Glomerular visceral epithelial cell (primary cell): Measurements from ENCODE around the gene BCO2.

Experiments
- DNase-seq: peaks from one replicate; pipeline ENCODE4 v3.0.0-alpha.2; 2016; ENCODE audit errors: extremely low spot score

BCO2 gene

DNA sequence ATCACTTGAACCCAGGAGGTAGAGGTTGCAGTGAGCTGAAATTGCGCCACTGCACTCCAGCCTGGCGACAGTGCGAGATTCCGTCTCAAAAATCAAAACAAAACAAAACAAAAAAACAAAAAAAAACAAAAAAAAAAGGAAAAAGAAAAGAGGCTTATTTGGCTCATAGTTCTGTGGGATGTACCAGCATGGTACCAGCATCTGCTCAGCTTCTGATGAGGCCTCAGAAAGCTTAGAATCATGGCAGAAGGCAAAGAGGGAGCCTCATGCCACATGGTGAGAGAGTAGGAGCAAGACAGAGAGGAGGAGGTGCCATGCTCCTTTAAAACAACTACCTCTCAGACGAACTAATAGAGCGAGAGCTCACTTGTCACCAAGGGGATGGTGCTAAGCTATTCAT, 40.3 kb downstream of the BCO2 start:
- DNase-seq, result no peak

DNA sequence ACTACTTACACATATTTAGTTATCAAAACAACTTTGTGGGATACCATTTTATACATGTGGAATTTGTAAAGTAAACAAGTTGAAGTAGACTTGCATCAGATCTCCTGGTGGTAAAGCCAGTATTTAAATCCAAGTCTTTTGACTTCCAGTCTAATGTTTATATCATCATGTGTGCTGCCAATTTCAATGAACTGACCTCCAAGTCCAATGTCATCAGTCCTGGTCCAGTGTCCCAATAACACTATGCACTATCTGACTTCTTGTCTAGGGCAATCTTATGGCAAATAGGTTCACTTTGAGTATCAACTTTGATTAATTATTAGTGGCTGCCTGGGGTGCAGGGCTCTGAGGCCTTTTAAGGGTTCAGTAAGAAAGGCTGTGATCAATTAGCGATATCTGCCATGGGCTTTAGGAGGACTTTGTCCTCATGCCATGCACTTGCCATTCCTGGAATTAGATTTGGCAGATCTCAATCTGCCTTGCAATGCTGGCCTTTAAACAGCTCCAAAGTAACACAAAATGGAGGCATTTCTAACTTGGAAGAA, 41.3 kb downstream of the BCO2 start:
- no peak for DNase-seq

DNA sequence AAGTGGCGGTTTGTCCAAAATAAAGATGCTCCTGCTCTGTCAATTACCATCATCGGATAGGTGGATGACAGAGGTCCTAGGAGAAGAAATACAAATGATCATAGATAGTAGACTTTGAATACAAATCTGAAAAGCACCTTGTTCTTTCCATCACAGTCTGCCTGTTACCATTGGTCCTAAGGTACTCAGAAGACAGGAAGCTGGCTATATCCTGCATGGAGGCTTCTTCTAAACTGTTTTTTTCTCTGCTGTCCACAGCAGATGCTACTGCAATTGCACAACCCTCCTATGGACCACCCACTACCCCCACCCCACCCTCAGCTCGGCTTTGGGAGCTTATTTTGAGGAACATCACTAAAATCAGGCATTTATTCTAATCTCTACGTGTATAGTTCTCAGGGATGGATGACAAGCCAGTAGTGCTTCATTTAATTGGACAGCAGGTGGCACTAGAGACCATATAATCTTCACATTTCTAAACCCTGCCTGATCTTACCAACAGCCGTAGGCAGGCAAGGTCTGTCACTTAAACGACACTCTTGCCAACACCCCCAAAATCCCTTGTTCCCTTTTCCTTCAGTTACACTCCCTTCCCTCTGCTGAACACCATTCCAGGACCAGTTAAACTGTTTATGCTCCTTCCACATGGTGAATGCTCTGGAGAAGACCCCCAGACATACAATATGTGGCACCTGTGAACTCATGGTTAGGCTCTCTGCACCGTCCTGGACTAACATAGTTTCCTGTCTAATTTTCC, 44.3 kb downstream of the BCO2 start:
- peak; percentile 69 for DNase-seq

DNA sequence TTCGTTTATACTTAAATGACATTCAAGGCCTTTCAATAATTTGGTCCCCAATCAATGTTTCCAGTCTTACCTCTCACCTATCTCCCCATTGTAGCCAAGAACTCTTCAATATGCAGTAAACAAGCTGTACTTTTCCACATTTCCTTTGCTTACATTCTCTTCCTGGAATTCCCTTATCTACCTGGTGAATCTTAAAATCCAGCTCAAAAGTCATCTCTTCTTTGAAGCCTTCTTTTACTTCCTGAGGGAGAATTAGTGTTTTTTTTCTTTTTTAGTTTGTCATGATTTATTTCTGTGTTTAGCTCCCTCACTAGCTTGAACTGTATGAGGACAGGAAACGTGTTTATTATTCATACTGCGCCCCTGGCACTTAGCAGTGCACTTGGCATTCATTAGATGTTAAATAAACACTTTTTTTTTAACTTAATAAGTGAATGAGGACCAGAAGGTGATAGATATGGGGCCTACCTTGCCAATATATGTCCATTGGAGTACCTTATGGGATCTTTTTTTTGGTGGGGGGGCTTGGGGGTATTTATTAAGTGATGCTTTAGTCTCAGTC, 46.0 kb downstream of the BCO2 start:
- no peak for DNase-seq

DNA sequence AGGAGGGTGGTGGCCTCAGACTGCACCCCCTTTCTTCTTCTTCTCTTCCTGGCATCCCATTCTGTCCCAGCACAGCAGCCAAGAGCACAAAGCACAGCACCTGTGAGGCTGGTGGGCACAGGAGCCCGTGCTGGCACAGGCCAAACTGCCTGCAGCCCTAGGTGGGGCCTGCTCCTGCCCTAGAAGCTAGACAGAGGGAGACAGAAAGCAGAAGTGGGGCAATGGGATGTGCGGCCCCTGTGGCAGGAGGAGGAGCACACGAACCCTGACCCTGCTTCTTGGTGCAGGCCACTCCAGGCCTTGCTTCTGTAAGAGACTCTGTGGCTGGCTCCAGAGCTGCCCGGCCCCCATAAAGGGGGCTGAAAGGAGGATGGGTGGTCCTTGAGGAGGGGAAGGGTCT, 47.0 kb downstream of the BCO2 start:
- no peak for DNase-seq

DNA sequence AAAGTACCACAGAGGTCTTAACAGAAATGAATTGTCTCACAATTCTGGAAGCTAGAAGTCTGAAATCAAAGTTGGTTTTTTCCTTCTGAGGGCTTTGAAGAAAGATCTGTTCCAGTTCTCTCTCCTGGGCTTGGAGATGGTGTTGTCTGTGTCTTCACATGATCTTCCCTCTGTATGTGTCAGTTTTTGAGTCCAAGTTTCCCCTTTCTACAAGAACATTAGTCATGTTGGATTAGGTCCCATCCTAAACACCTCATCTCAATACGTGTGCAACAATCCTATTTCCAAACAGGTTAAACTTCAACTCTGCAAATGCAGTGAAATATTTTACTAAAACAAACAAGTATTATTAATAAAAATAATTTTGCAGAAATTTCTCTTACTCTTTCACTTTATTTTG, 47.8 kb downstream of the BCO2 start:
- no peak for DNase-seq

DNA sequence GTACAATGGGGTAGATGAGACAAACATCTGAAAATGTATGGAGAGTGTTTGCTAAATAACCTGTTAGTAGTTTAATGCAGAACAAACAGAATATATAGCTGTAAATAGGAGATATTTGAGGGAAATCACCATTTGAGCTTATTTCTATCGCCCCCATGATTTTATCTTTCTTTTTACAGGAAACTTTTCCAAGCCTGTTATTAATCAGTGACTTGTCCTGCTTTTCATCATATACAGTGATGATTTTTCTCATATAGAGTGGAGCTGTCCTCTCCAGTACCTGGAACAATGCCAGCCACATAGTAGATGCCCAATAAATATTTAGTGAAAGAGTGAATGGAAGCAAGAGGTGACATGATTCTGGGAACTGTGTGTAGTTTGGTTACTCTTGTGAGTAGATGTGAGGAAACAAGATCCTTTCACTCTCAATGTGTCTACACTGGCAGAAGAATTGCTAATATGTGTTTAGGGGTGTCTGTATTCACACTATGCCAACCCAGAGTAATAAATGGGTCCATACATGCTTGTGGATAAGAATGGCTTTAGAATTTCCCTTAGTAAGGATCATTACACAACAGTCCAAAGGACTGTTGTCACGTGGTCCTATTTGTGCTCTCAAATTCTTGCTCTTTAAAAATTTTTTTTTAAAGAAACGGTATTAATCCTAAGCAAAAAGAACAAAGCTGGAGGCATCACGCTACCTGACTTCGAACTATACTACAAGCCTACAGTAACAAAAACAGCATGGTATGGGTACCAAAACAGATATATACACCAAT, 48.6 kb downstream of the BCO2 start:
- DNase-seq, result no peak

DNA sequence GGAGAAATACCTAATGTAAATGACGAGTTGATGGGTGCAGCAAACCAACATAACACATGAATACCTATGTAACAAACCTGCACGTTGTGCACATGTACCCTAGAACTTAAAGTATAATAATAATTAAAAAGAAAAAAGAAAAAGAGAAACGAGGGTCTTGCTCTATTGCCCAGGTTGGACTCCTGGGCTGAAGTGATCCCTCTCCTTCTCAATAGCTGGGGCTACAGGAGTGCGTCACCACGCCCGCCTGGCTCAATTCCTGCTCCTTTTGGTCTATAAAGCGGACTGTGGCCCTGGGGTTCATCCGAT, 50.4 kb downstream of the BCO2 start:
- DNase-seq, result no peak

DNA sequence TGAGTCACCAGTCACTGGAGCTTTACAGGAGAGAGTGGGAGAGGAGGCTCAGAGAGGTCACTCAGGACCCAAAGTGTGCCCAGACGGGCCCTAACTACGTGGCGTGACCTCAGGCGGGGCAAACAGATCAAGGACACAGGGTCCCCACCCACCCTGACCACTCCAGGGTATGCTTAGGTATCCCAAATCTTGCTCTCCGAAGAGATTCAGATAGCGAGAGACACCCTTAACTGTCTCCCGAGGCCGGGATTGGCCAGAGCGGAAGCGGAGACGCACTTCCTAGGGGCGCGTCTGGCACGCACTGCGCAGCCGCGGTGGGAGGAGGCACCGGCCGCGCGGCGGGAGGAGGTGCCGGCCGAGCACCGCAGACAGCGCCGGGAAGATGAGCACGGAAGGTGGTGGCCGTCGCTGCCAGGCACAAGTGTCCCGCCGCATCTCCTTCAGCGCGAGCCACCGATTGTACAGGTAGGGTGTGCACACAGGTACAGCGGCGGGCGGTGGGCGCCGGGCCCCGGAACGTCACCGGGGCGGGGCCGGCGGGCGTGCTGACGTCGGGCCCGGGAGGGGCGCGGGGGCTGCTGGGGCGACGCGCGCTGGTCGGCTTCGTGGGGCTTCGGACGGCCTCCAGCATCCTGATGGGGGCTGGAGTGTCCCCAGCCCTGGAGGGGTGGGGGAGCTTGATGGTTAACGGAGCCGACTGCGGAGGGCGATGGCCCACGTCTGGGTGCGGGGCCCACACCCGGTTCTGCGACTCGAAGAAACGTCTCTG, 50.9 kb downstream of the BCO2 start, which contains the start of gene PTS:
PTS (plus strand) TSS at position 367 of the 769 bp plus-strand sequence; CDS start at position 383, 16 bp downstream.
- peak; percentile 82 for DNase-seq

DNA sequence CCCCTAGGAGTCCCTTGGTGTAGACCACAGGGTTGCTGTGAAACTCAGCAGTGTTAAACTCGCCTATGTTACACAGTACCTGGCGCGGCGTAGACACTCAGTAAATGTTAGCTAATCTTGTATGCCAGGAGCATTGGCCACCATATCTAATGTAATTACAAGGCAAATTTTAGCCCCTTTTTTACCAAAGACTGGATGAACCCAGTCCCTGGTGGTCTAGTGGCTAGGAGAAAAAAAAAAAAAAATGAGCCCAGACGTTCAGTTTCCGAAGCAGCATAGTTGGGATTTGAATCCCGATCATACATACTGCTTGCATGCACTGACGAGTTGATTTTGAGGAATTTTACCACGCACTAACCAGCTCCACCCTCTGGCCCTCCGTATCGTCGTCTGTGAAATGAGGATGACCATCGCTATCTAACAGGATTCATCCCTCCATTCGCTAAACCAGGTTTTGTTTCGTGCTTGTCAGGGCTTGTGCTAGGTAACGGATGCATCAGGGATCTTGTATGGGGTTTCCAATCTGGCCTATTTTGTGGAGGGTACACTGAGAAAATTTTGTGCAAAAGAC, 51.6 kb downstream of the BCO2 start:
- DNase-seq, result no peak

DNA sequence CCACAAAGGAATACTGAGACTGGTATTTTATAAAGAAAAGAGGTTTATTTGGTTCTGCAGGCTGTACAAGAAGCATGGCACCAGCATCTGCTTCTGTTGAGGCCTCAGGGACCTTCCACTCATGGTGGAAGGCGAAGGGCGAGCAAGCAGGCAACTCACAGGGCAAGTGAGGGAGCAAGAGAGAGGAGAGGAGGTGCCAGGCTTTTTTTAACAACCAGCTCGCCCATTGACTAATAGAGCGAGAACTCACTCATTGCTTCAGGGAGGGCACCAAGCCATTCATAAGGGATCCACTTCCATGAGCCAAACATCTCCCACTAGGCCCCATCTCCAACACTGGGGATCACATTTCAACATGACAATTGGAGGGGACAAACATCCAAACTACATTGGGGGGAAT, 52.2 kb downstream of the BCO2 start:
- no peak for DNase-seq

DNA sequence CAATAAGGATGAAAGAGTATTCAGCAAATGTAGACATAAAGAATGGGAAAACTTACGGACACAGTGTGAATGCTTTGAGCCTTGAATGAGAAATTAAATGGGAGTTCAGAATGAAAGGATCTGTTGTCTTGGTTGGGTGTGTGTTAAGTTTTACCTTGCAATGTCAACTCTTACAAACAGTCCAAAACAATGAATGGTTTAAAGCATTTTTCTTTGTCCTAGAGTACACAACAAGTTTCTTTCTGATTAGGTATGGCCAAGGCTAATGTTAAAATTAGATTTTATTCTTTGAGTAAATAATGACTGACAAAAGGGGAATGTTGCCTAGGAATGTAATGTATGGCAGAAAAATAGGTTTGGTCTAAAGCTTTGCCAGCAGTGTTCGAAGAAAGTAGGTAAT, 53.4 kb downstream of the BCO2 start:
- no peak for DNase-seq

DNA sequence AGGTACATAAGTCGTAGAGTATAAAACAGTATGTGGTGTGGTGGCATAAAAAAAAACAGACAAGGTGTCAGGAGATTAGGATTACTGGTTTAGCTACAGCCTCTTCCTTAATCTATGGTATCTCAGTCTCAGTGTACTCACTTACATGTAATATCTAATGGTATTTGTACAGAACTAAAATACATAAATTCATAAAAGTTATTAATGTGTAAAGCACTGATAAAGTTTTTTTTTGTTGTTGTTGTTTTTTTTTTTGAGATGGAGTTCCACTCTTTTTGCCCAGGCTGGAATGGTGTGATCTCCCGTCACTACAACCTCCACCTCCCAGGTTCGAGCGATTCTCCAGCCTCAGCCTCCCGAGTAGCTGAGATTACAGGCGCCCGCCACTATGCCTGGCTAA, 53.8 kb downstream of the BCO2 start:
- no peak for DNase-seq

DNA sequence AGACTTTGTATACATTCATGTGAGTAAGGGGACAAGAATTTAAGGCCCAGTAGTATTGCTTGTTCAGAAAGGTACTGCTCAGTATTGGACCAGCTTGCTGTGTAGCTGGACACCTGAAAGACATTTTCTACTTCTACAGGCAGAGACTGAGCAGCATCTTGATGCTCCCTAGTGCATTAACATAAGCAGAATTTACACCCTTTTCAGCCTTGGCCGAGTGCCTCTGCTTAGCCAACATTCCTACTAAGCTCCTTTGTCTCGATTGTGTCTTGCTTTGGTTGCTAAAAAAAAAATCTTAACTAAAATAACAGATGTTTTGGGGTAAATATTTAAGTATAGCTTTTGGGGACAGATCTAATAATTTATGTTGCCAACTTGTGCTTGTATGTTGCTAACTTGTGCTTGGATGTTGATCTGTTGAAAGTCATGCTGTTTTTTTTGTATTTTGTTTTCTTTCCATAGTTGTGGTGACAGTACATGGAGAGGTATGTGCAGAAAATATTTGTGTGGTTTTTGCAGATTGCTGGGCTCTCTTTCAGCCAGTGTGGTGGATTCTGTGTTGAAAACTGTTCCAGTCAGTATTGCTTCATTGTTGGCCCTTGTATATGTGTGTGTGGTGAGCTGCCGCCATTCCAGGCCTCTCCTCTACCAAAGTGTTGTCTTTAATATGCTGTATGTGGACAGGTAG, 54.6 kb downstream of the BCO2 start:
- no peak for DNase-seq

DNA sequence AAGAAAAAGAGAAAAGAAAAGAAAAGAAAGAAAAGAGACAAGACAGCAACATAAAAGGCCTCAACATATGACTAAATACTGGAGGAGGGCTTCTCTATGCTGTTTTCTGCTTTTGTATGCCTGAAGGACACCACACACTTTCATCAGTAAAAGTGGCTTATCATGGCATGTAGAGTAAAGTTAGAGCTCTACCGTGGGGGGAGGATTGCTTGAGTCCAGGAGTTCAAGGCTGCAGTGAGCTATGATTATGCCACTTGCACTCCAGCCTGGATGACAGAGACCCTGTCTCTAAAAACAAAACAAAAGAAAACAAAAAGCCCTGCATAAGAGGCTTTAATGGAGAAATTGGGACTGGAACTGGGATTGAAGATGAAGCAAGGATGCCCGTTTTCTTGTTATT, 56.6 kb downstream of the BCO2 start:
- DNase-seq, result no peak

DNA sequence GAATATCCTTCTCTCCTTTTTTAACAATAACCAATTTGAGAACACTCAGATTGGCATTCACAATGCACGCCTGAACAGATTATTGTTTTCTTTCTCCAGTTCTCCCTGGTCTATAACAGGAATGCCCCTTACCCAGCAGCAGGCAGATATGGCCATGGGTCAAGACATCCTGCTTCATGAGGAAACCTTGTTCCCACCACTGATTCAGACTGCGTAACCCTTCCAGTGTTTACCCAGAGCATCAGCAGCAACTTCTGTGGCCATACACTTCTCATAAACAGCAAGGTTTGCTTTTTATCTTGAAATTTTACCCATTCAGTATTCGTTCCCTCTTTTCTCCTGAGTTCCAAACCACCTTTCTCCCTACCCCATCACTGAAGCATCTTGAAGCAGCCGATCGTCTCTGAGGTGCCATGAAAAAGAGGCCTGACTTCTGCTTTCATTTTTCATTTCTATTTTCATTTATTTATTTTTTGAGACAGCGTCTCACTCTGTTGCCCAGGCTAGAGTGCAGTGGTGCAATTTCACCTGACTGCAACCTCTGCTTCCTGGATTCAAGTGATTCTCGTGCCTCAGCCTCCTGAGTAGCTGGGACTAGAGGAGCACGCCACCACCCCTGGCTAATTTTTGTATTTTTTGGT, 60.6 kb downstream of the BCO2 start:
- DNase-seq, result no peak

DNA sequence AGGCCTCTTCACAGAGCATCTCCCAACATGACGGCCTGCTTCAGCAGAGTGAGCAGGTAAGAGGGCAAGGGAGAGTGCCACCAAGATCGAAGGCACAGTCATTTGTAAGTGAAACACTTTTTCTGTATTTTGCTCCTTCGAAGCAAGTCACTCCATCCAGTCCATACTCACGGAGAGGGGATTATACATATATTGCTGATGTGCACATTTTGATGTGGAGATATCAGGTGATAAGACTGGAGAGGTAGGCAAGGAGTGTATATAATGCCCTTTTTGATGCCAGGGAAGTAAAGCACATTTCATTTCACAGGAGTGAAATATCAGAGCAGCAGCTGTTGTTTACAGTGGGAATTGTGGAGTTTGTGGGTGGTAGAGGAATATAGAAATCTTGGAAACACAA, 62.1 kb downstream of the BCO2 start:
- DNase-seq, result no peak

DNA sequence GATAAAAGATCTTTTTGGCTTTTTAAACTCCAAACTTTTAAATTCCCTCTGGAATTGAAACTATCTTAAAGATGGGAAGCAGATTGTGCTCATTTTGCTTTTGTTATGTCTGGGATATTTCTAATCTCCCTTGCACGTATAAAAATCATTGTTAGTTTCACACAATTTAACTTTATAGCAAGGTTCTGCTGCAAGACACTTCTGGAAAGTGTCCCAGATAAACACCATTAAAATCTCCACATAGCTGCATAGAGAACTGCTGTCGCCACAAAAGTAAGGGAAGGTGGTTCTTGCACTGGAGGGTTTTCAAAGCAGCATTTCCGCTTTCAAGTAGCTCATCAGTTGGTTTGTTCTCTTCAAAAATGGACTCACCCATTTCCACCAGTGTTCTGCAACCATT, 62.7 kb downstream of the BCO2 start:
- no peak for DNase-seq

DNA sequence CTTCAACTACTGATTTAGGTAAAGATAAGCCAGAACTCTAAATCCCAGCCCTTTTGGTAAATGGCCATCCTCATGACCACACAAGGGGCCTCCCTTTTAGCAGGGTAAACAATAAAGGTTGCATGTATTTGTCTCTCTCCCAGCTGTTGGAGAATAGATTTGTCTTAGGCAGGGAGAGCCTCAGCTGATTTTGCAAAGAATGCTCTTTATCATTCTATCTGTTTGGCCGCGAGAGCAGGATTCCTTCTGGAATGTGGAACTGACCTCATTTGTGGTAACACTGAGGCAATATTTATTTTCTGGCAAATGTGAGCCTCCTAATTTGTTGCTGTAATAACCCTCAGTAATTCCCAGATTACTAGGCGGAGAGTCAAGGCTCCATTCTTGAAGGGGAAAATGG, 66.2 kb downstream of the BCO2 start:
- DNase-seq, result no peak

DNA sequence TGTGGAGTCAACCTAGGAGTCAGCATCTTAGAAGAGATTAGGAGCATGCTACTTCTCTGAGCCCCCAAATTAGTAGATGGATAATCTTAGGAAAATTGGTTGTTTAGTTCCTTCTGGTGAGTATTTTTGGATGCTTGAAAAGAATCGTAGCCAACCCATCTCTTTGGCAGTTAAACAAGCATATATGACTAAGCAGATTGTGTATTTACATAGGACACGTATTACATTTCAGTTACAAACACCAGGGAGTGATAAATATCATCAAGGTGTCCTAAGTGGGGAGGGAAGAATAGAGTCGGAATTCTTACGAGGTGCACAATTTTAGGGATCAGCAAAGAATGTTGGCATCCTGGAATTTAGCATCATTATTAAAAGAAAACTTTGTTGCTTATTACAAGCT, 71.9 kb downstream of the BCO2 start:
- no peak for DNase-seq

DNA sequence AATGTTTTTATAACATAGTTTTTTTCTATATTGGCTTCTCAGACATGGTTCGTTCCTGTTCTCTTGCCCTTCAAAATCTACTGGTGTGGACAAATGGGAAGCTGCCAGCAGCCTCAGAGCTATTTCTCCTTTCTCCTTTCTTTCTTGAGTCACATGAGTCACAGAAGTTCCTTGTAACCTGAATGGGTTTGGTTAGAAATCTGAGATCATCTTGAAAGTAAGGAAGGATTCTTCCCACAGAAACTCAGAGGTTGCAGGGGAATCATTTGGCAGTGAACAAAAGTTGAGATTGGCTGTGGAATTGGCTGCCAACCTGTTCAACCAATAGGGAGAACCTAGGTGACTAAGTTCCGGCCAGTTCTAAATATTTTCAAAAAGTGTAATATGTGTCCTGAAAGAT, 72.9 kb downstream of the BCO2 start:
- no peak for DNase-seq
